Common myeloid progenitor, CD34-positive (primary cell): ENCODE measurements around the gene HSP90AB1.

Experiments
- CTCF ChIA-PET: fragments of 350-600 bp; sonication (Branson Sonifier 250); formaldehyde crosslinking; loops from one replicate; lab custom pipeline; 2021; ENCODE audit warnings: antibody characterized with exemption; lab: Charles Lee
- POLR2A ChIA-PET: fragments of 350-600 bp; sonication (Branson Sonifier 250); formaldehyde crosslinking; loops from one replicate; lab custom pipeline; 2021; ENCODE audit warnings: antibody characterized with exemption; lab: Charles Lee
- DNase-seq, 3 donors: peaks; one replicate each; pipeline versions ENCODE4 v3.0.0 to v3.0.0-alpha.2; 2013
- H3K27ac ChIP-seq, 2 experiments: 1 replicate in 1 of 2; 2 replicates in 1 of 2; pipeline ENCODE4 v1.7.0; 2013; ENCODE audit warnings: inconsistent platforms in 2 of 2, low read length in 2 of 2, mild to moderate bottlenecking in 2 of 2, low read depth in 1 of 2, moderate library complexity in 1 of 2; ENCODE audit not compliant: severe bottlenecking in 2 of 2, insufficient read depth in 1 of 2, poor library complexity in 1 of 2
- H3K27me3 ChIP-seq, 5 experiments: replicated peaks in 2 of 5; 1 replicate in 3 of 5; 2 replicates in 2 of 5; pipeline versions ENCODE4 v1.6.1 to v1.7.0; 2013; ENCODE audit warnings: low read length in 4 of 5, mild to moderate bottlenecking in 2 of 5, moderate library complexity in 2 of 5, inconsistent platforms in 1 of 5; ENCODE audit not compliant: insufficient read depth in 5 of 5, control insufficient read depth in 4 of 5
- H3K36me3 ChIP-seq, 4 experiments: 1 replicate in 2 of 4; 2 replicates in 2 of 4; pipeline versions ENCODE4 v1.6.1 to v1.7.0; 2013; ENCODE audit warnings: low read length in 3 of 4, control low read depth in 1 of 4, mild to moderate bottlenecking in 1 of 4; ENCODE audit not compliant: control insufficient read depth in 4 of 4, insufficient read depth in 4 of 4
- H3K4me1 ChIP-seq, 4 experiments: 1 replicate in 3 of 4; 2 replicates in 1 of 4; pipeline versions ENCODE4 v1.6.1 to v1.7.1; 2013; ENCODE audit warnings: low read length in 3 of 4, mild to moderate bottlenecking in 3 of 4, control low read depth in 1 of 4, inconsistent platforms in 1 of 4, moderate library complexity in 1 of 4; ENCODE audit not compliant: control insufficient read depth in 4 of 4, insufficient read depth in 4 of 4; ENCODE audit errors: control extremely low read depth in 1 of 4
- H3K4me3 ChIP-seq, 7 experiments: 1 replicate in 4 of 7; 2 replicates in 3 of 7; pipeline versions ENCODE4 v1.5.1 to v1.7.0; 2013; ENCODE audit warnings: mild to moderate bottlenecking in 7 of 7, low read length in 6 of 7, moderate library complexity in 6 of 7, inconsistent platforms in 2 of 7, low read depth in 2 of 7, control low read depth in 1 of 7; ENCODE audit not compliant: insufficient read depth in 4 of 7, control insufficient read depth in 1 of 7; ENCODE audit errors: extremely low read depth in 1 of 7
- H3K9me3 ChIP-seq, 5 experiments: 1 replicate in 4 of 5; 2 replicates in 1 of 5; pipeline versions ENCODE4 v1.6.1 to v1.7.1; 2013; ENCODE audit warnings: low read length in 4 of 5, mild to moderate bottlenecking in 2 of 5, inconsistent platforms in 1 of 5, low read depth in 1 of 5, moderate library complexity in 1 of 5; ENCODE audit not compliant: control insufficient read depth in 4 of 5, insufficient read depth in 2 of 5; ENCODE audit errors: control extremely low read depth in 1 of 5
- WGBS: methylation state at CpG from one replicate; pipeline ENCODE4 v1.1.5; 2013; ENCODE audit not compliant: insufficient coverage; 5-methylcytosine and 5-hydroxymethylcytosine counted together

The HSP90AB1 gene

DNA sequence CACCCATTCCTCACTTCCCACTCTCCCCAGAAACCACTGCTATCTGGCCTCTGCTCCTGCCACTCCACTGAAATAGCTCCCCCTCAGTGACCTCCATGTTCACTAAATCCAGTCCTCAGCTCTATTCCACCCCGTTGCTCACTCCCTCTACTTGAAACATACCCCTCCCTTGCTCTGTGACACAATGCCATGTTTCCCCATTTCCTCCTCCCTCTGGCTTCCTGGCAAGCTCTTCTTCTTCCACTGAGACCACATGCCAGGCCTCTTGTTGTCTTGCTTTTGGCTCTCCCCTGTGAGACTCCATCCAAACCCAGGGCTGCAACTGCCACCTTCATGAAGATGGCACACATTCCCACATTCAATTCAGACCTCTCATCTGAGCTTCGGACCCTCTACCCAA lies 37.2 kb downstream of the HSP90AB1 start:
- Histone ChIP-seq H3K27me3 (peaks cover 2 to 50% (median 16%) of the 10 kb centered on the region in 5 experiments), H3K4me3 (no peak overlapping the region), H3K36me3 (no peaks in the 10 kb centered on the region), H3K4me1 (no peaks in the 10 kb centered on the region), H3K9me3 (no peaks in the 10 kb centered on the region), H3K27ac (no peak overlapping the region)
- CTCF ChIA-PET, result interaction anchor here (1.2 to 1.8 kb wide), 5 partner anchors 12 to 29 kb away, joined by 3 to 6 read pairs (median 4); partner anchors contain the start of gene AARS2
- POLR2A ChIA-PET, result no interaction called here
- 71% methylated on average over 2 of the region's 2 CpGs for WGBS
- DNase-seq, result no peak

DNA sequence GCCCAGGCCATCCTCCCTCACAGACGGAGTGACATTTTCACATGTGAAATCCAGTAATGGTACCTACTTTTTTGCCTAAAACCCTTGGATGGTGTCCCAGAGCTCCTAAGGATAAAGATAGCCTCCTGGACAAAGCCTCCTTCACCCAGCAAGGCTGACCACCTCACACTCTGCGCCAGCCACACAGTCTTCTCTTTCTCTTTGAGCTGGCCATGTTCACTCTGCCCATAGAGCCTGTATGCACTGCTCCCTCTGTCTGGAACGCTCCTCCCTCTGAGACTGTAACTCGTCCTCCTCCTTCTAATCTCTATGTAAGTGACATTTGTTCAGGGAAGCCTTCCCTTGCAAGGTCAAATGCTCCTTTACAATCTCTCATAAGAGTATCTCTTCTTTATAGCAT lies 38.0 kb downstream of the HSP90AB1 start:
- ChIA-PET CTCF (interaction anchor here (1.0 to 1.8 kb wide), 3 partner anchors 13 to 19 kb away, joined by 3 to 5 read pairs (median 4); no protein-coding TSS in a partner anchor), POLR2A (no interaction called here)
- H3K36me3 ChIP-seq, result no peaks in the 10 kb centered on the region
- peaks cover 2 to 54% (median 17%) of the 10 kb centered on the region in 5 experiments for H3K27me3 ChIP-seq
- no peak overlapping the region for H3K27ac ChIP-seq
- no peak overlapping the region for H3K4me3 ChIP-seq
- no peaks in the 10 kb centered on the region for H3K4me1 ChIP-seq
- no peak for DNase-seq
- WGBS, result 90% methylated on average over 2 of the region's 4 CpGs
- no peaks in the 10 kb centered on the region for H3K9me3 ChIP-seq

DNA sequence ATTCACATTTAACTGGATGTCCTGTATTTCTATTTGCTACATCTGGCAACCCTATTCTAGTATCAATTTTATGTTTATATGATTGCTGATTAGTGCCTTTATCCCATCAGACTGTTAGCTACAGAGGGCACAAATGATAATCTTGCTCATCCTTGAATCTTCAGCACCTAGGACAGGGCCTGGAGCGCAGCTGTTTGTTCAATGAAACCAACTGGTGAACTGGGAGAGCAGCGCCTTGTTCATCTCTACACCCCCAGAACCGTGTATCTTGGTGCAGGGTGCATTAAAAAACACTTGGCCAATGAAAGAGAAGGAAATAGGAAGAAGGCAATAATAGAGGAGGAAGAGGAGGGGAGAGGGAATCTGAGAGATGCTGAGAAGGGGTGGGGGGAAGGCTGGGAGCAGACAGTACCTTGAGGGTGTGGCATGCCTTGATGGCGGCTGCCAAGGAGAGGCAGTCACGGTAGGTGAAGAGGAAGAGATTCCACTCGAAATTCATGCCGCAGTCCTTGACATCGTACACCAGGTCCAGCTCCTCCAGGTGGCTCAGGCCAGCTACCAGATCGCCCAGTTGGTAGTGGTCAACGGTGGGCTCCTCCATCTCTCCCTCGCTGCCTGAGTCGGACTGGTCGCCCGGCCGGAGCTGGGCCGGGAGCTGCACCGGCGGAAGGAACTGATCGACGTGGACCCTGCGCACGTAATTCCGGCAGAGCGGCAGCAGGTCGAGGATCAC lies 38.8 kb downstream of the HSP90AB1 start:
- no peak overlapping the region for H3K27ac ChIP-seq
- peaks cover 2 to 61% (median 21%) of the 10 kb centered on the region in 5 experiments for H3K27me3 ChIP-seq
- ChIA-PET POLR2A (no interaction called here), CTCF (interaction anchor here (0.9 to 1.0 kb wide), 2 partner anchors 15 to 18 kb away, joined by 3 read pairs; no protein-coding TSS in a partner anchor)
- H3K4me3 ChIP-seq, result no peak overlapping the region
- no peaks in the 10 kb centered on the region for H3K36me3 ChIP-seq
- peak in 1 of 3 donors; percentile 40 for DNase-seq
- no peaks in the 10 kb centered on the region for H3K4me1 ChIP-seq
- no peaks in the 10 kb centered on the region for H3K9me3 ChIP-seq
- 82% methylated on average over 21 of the region's 25 CpGs for WGBS

DNA sequence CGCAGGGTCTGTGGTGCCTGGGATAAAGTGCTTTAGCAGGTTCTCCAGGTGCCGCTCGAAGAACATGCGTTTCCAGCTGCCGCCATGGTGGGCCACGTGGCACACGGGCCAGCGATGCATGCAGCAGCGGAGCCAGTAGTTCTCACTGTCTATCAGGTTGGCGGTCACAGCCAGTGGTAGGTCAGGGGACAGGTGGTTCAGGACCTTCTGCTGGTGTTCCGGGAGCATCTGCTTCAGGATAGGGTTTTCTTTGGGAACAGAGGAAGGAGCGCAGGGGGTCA lies 39.3 kb downstream of the HSP90AB1 start:
- no peak overlapping the region for H3K4me3 ChIP-seq

DNA sequence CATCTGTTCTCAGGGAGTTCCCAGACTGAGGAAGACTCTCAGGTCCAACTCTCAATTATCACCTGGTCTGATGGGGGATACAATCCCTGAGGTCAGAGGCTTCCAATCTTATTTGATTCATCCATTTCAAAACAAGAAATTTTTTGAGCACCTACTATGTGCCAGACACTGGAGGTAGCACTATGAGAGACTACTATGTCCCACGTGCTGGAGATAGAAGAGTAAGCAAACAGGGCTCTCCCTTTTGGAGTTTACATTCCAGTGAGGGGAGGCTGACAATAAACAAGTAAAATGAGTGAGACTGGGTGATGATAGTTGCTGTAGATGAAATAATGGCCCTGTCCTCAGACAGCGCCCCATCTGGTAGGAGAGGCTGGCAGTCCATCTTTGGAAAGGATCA lies 39.8 kb downstream of the HSP90AB1 start:
- H3K9me3 ChIP-seq, result no peaks in the 10 kb centered on the region
- POLR2A ChIA-PET, result no interaction called here
- 82% methylated on average over 2 of the region's 2 CpGs for WGBS
- no peaks in the 10 kb centered on the region for H3K4me1 ChIP-seq
- peaks cover 2 to 68% (median 19%) of the 10 kb centered on the region in 5 experiments for H3K27me3 ChIP-seq
- no peaks in the 10 kb centered on the region for H3K36me3 ChIP-seq
- CTCF ChIA-PET, result no interaction called here
- no peak for DNase-seq
- no peak overlapping the region for H3K4me3 ChIP-seq
- H3K27ac ChIP-seq, result no peak overlapping the region

More for the DNA sequence above, 39.3 kb downstream of the HSP90AB1 start:
- no peak for DNase-seq
- H3K4me1 ChIP-seq, result no peaks in the 10 kb centered on the region
- POLR2A ChIA-PET, result no interaction called here
- H3K36me3 ChIP-seq, result no peaks in the 10 kb centered on the region
- WGBS, result 89% methylated on average over 12 of the region's 12 CpGs
- no peaks in the 10 kb centered on the region for H3K9me3 ChIP-seq
- H3K27ac ChIP-seq, result no peak overlapping the region
- CTCF ChIA-PET, result interaction anchor here (0.9 kb wide), 1 partner anchor 15 kb away, joined by 3 read pairs; no protein-coding TSS in a partner anchor
- peaks cover 2 to 63% (median 19%) of the 10 kb centered on the region in 5 experiments for H3K27me3 ChIP-seq

DNA sequence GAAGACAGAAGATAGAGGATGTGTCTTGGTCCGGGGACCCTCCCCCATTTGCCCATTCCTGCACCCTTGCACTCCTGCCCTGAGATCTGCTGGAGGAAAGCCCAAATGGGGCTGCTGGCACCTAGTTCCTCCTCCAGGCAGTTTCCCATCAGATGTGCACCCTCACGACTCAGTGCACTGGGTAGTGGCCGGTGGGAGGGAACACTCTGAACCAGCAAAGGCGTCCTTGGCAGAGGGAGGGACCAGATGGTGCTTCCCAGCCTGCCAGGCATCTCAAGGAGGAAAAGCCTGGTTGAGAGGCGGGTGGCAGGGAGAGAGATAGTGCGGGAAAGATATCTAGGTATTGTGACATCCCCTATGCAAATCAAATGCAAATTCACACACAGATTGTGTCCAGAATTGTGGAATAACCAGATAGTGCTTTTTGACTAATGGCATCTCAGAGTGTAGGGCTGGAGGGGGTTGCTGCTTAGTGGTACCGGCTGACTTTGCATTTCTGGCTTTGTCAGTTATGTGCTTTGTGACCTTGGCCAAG lies 42.9 kb downstream of the HSP90AB1 start:
- ChIA-PET CTCF (interaction anchor here (1.0 kb wide), 1 partner anchor 11 kb away, joined by 3 read pairs; no protein-coding TSS in a partner anchor), POLR2A (no interaction called here)
- no peak overlapping the region for H3K4me3 ChIP-seq
- no peaks in the 10 kb centered on the region for H3K4me1 ChIP-seq
- no peaks in the 10 kb centered on the region for H3K36me3 ChIP-seq
- WGBS, result 83% methylated on average over 1 of the region's 7 CpGs
- peaks cover 4 to 75% (median 18%) of the 10 kb centered on the region in 5 experiments for H3K27me3 ChIP-seq
- DNase-seq, result no peak
- no peak overlapping the region for H3K27ac ChIP-seq
- H3K9me3 ChIP-seq, result no peaks in the 10 kb centered on the region

DNA sequence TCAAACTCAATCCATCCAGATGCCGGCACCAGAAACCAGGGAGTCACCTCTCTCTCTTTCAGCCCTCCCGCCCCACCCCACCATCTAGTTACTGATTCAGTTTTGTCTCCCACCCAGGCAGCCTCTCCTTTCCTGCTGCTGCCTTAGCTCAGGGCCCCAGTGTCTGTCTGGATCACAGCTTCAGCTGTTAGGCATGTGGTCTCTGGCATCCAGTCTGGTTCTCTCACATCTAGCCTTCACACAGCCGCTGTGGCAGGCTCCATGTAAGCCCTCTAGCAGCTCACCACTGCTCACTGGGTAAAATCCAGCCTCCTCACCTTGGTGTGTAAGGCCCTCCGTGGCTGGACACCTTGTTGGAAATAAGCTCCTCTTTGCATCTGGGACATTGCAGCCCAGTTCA lies 44.9 kb downstream of the HSP90AB1 start:
- Histone ChIP-seq H3K9me3 (no peaks in the 10 kb centered on the region), H3K27me3 (peaks cover 2 to 81% (median 33%) of the 10 kb centered on the region in 5 experiments), H3K4me3 (no peak overlapping the region), H3K36me3 (no peaks in the 10 kb centered on the region), H3K4me1 (peaks cover 0 to 2% (median 0%) of the 10 kb centered on the region in 4 experiments), H3K27ac (no peak overlapping the region)
- DNase-seq, result no peak
- CTCF ChIA-PET, result interaction anchor here (0.8 to 2.4 kb wide), 6 partner anchors 9 to 46 kb away, joined by 3 to 15 read pairs (median 5); no protein-coding TSS in a partner anchor
- WGBS, result 70% methylated on average over 3 of the region's 4 CpGs
- POLR2A ChIA-PET, result interaction anchor here (0.8 kb wide), 1 partner anchor 14 kb away, joined by 3 read pairs; no protein-coding TSS in a partner anchor
